Esophagus mucosa (tissue), 1 donor: ENCODE measurements around the gene DNAJA3. TPM values are rescaled to one million over a fixed set of nuclear protein-coding genes. Genes with fewer than 3 reads are reported as not detected.
A peak's percentile ranks its signal among the peaks of the same experiment; 100 is the strongest.
"Not testable (repeated sequence)": the region's sequence is repeated elsewhere in the genome, so short reads cannot be mapped to it uniquely, and the experiment has no call there.

Source experiments
- ATAC-seq: fragments of 200-7000 bp; cut with Tn5 transposase; one replicate; pipeline ENCODE4 v1.9.1; 2020
- total RNA-seq: library from RNA; stranded (reverse); gene quantifications from one replicate; pipeline ENCODE4 v1.2.4, GENCODE V29; 2023
- donor health status: DM: yes; HTN: yes; CAD: no.

Gene DNAJA3
- total RNA-seq, 1 donor from 2014 or later = 40.2 TPM

DNA sequence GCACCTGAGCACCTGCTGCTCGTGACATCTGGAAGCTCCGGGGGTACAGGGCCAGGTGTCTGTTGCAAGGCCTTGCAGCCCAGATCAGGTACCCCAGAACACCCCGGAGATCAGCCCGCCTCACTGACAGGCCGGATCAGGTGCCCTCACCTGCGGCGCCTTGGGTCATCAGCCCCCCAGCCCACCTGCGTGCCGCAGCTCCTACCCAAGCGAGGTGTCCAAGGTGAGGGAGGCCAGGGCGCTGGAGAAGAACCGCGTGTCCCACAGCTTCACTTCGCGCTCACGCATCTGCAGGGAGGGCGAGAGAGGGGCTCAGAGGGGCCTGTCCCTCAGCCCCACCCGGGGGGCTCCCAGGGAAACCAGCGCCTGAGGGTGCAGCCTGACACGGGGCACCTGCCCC, 37.9 kb upstream of the DNAJA3 start:
- ATAC-seq = no peak

DNA sequence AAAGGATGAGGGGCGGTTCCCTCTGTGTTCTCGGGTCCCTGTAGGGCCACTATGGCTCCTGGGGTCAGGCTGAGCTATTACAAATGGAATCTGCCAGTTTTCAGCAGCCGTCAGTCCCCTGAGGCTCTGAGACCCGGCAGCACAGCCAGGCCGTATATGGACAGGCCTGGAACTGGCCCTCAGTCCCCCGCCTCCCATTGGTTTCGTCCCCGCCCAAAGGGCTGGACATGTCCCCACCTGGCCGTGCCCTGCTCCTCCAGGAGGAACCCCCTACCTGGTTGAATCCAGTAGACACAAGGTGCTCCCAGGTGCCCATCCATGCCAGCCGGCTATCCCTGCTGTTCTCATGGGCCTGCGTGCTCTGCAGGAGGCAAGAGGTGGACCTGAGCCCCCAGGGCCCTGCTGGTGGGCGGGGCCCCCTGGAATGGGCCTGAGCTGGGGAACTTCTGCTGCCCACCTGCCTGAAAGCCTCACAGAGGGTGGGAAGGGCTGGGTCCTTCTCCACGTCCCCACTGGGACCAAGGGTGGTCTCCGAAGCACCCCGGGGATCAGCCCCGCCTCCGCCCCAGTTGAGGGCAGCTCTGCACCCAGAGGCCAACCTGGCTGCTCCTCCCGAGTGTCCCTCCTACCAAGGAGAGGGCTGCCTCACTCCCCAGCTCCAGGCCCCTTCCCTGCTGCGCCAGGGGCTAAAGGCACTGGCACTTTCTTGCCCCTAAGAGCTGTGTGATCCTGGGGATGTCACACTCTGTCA, 37.2 kb upstream of the DNAJA3 start:
- no peak for ATAC-seq

DNA sequence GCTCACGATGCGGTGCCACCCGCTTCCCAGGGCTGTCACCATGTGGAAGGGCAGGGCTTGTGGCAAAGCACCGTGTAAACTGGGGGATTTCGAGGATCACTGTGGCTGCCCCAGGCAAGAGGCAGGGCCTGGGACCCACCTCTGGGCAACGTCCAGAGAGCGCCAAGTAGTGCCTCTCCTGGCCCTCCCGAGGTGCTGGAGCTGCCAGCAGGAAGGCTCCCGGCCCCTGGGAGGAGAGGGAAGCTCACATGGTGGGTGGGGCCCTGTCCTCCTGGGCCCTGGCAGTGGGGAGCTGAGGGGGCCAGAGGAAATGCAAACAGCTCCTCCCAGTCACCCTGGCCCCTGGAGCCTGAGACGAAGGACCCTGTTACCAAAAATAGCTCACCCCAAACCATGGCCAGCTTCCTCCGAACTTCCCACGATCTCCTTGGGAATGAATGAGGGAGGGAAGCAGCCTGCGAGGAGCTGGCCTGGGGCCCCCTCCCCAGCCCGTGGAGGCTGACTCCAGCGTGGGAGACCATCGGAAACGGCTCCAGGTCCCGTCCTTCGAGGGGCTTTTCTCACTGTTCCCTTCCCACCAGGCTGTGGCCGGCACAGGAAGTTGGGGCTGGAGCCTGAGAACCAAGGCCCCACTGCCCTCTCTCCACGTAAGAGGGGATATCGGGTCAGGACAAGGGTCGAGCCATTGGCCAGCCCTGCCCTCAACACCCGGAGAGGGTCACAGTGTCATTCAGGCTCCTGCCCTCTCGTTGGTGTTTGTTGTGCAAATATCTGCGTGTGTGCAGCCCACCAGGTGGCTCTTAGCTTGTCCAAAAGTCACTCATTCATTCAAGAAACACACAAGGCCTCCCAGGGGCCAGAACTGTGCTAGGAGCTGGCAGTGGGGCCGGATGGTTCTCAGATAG, 36.4 kb upstream of the DNAJA3 start:
- ATAC-seq = no peak

DNA sequence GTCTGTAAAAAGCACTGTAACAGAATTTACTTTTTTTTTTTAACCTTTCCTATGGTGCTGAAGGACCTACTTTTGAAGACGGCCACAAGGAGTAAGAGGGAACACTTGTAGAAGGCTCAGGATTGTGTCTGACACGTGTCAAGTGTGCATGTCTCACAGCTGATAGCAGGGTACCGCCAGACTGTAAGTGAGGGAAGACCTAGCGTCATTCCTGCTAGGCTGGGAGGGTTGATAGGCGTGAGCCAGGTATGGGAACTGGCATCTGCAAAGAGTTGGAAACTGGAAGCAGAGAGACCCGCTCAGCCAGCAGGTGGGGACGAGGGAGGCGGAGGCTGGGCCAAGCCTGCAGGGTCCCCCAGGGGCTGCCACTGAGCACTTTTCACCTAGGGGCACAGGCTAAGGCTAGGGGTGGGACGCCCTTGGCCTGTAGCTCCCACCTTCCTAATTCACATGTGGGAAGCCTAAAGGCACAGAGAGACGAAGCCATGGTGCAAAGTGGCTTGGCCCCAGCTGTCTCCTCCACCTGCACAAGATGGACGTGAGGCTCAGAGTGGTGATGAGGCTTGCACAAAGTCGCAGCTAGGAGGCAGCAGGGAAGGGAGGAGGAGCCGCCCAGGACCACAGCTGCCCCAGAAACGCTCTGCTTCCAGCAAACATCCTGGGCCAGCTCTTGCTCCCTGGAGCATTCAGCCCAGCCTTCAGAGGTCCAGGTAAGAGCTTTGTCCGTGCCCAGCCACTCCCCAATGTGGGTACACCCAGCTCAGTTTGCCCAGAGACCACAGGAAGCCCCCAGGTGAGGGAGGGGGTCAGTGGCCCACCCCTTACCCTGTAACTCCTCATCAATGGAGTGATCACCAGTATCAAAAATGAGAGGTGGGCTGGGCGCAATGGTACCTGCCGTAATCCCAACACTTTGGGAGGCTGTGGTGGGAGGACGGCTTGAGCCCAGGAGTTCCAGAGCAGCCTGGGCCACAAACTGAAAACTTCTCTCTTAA, 35.1 kb upstream of the DNAJA3 start:
- ATAC-seq = no peak

DNA sequence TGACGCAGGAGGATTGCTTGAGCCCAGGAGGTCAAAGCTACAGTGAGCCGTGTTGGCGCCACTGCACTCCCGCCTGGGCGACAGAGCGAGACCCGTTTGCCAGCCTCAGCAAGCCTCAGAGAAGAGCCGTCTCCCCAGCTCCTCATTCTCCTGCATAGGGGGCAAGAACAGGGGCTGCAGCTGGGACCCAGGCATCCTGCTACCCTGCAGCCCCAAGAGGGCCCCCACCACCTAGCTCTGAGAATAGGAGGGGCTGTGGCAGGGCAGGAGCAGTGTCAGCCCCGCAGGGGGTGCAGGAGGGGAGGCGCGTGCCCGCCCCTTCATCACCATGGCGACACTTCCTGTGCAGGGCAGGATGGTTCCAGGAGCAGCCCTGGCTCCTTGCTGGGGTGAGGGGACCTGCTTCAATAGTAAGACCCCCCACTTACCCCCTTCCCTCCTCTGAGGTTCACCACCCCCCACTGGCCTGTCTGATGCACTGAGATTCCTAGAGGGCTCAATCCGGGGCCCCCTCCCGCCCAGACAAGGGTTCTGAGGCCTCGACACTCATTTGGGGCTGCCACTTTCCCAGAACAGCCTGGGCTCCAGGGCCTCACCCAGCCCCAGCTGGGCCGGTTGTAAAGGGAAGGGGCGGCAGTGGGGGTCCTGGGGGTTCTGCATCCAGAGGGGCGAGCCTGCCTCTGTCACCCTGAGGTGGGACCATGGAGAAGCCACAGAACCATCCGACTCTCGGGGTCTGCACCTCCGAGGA, 33.9 kb upstream of the DNAJA3 start:
- no peak for ATAC-seq

DNA sequence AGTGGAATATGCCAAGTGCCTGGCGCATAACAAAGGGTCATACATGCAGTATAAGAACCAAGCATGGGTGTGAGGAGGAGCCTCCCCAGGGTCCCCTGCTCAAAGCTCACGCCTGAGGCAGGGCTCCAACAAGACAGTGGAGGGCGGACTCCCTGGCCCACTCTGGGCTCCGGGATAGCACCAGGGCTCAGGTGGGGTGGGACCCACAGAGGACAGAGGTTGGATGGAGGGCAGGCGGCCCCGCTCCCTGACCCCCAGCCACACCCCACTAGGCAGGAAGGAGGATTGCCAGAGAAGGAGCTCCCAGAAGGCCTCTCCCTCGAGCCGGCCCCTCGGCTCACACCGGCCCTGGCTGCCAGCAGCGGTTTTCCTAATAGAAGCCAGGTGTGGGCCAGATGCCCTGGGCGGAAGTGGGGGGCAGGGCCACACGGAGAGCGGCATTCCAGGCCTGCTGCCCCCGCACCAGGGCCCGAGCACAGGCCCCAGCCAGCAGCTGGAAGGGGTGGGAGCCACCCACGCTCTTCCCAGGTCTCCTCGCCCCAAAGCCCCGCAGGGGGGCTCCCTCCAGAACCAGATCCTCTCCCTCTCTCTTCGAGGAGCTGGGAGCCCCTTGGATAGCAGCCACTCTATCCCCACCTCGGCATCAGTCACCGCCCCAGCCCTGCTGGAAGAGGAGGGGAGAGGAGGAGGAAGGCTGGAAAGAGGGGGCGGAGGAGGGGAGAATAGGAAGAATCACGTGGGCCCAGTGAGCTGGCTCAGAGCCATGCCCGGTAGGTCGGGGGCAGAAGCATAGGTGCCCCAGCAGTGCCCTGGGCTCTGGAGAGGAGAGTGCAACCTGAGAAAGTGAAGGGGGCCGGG, 33.1 kb upstream of the DNAJA3 start:
- peak; percentile 19 for ATAC-seq

DNA sequence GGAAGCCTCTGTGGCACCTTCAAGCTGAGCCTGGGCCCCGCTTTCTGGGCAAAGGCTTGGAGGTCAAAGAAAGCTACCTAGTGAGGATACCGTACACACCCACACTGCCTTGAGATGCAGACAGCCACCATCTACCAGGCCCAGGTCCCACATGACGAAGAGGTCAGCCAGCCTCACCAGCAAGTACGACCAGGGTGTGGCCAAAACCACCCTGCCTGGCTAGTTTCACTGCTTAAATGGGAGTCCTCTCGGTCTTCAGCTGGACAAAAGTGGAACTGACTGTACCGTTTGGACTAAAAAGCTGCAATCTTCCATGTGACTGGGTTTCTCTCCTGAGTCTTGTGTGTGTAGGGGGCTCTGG, 32.4 kb upstream of the DNAJA3 start:
- ATAC-seq = peak; percentile 75

DNA sequence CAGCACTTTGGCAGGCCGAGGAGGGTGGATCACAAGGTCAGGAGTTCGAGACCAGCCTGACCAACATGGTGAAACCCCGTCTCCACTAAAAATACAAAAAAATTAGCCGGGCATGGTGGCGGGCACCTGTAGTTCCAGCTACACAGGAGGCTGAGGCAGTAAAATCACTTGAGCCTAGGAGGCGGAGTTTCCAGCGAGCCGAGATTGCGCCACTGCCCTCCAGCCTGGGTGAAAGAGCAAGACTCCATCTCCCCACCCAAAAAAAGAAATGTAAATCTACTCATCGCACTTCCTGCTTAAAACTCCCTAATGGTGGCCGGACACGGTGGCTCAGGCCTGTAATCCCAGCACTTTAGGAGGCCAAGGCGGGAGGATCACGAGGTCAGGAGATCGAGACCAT, 31.8 kb upstream of the DNAJA3 start:
- not testable (repeated sequence) for ATAC-seq

DNA sequence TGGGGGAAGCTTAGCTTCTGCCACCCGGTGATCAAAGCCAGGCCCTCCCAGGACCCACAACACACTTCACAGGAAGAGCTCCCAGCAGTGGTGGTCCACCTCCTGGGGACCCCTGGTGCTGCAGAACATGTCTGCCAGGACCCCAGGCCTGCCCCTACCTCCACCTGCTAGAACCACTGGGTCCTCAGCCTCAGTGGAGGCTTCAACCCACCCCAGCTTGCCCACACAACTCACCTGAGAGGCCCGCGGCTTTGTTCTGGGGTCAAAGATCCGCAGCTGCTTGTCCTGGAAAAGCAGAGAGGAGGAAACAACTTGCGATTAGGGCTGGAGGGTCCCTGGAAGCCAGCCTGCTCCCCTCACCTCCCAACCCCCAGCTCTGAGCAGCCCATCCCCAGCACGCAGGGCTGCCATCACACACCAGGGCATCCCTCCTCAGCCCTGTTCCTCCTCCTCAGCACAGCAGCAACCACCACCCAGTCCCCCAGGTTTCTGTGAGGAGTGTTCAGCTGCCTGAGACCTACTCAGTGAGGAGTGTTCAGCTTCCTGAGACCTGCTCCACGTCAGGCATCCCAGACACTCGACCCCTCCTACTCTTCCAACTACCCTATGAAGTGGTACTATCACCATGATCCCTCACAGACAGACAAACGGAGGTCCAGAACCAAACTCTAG, 30.5 kb upstream of the DNAJA3 start:
- ATAC-seq = no peak

DNA sequence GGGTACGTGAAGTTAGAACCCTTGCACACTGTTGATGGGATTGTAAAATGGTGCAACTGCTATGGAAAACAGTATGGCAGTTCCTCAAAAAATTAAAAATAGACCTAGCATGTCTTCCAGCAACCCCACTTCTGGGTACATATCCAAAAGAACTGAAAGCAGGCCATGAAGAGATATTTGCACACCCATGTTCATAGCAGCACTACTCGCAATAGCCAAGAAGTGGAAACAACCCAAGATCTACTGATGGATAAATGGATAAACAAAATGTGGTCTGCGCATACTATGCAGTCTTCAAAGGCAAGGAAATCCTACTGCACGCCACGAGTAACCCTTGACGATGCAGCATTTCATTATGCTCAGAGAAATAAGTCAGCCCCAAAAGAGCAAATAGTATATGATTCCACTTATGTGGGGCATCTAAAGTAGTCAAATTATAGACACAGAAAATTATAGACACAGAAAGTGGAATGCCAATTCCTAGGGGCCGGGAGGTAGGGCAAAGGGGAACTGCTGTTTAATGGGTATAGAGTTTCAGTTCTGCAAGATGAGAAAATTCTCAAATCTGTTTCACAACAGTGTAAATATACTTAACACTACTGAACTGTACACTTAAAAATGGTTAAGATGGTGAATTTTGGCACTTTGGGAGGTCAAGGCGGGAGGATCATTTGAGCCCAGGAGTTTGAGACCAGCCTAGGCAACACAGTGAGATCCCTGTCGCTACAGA, 26.5 kb upstream of the DNAJA3 start:
- no peak for ATAC-seq

DNA sequence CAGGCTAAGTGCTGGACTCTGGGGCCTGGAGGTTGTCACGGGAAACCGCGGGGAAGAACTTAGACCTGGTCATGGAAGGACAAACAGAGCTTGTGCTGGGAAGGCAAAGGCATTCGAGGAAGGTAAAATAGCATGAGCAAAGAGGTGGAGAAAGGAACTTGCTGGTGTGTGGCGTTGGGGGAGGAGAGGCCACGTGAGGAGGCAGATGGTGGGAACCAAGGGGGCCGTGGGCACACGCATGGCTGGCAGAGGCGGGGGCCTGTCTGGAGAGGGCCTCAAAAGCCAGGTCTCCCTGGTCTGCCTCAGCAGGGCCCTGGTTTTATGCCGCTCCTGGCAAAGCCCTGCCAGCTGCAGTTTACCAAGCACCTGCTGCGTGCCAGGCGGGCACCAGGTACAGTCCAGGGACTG, 24.6 kb upstream of the DNAJA3 start:
- no peak for ATAC-seq

DNA sequence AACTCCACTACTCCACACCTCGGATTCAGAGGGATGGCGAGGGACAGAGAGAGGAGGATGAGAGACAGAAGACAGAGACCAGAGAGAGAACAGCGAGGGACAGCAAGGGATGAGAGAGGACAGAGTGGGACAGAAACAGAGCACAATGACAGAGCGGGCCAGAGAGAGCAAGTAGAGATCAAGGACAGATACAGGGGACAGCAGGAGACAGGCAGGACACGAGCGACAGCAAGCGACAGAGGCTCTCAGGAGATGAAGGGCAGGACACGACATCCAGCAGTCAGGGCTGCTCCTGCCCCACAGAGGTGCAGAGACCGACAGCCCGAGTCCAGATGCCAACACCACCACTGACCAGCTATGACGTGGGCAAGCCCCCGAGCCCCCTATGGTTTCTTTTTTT, 24.2 kb upstream of the DNAJA3 start:
- no peak for ATAC-seq

DNA sequence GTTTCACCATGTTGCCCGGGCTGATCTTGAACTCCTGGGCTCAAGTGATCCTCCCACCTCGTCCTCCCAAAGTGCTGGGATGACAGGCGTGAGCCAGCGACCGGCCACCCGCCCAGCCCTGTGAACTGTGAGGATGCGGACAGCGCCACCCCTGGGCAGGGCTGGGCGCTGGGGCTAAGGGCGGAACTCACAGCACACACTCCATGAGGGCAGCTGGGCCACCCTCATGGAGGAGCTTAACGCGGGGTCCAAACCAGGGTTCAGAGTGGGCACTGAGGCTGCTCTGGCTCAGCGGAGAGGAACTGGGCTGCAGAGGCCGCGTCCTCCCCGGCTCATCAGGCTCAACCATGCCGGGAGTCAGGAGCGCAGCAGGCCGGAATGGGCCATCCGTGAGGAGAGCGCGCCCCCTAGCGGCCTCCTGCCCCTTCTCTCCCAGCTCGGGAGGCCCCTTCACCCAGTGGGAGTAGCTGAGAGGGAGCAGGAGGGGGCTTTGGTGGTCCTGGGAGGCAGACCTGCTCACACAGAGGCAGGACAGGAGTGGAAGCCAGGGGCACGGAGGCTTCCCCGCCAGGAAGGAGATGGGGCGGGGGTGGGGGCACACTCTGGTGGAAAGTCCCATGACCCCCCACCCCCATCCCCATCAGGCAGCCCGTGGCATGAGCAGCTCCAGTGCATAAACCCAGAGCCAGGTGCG, 23.1 kb upstream of the DNAJA3 start:
- peak; percentile 85 for ATAC-seq

DNA sequence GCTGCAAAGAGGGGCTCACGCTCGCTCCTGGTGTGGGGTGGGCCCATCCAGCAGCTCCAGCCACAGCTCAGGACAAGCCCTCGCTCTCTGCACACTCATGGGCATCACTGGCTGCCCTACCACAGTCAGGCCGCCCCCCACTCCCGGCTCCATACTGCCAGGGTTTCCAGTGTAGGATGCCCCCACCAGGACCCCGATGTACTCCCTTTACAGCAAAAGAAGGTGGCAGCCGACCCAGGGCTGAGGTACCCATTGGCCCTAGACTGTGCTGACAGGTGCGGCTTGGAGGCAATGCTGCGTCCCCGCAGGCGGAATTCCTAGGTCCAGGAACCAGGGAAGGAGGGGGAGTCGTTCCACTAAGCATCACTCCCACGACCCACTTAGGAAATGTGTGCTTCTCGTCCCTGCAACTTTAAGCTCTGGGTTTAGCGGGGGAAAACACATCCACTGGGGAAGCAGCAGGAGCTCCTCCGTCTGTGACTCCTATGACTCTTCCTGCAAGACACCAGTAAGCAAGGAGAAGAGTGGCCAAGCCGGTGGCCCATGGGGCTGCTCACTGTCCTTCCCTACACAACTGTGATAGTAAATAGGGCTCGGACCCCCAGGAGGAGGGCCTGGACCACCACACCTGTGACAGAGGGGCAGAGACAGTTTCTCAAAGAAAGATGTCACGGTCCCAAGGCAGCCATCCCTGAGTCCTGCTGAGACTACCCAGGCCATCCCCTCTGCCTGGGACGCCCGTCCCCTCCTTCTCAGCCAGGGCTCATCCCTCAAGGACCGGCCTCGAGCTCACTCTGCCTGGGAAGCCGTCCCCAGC, 22.3 kb upstream of the DNAJA3 start:
- ATAC-seq = peak; percentile 2

DNA sequence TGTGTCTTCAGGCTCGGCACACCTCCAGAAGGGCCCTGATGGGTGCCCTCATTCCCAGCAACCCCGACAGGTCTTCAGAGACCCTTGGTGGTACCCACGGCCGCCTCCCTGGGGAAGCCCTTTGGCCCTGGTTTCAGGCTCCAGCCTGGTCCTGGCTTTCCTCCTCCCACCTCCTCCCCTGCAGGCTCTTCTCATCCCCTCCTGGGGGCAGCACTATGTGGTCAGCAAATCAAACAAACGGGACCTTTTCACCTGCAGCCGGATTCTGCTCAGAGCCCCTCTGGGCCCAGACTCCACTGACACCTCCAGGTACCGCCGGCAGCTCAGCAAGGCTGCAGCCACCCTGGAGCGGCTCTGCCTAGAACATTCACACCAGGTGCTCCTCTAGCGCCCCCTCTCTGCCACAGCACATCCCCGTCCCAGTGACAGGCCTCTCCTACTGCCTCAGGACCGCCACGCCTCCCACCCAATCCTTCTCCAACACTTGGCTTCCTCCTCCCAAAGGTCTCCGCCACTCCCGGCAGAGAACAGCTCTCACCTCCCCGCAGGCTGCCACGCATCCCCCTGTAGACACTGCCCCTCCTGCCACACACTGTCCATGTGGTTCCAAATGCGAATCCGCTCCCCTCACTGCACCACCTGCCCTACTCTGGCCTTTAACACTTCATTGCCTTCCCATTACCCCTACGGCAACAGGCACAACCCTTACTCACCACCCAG, 21.3 kb upstream of the DNAJA3 start:
- no peak for ATAC-seq

DNA sequence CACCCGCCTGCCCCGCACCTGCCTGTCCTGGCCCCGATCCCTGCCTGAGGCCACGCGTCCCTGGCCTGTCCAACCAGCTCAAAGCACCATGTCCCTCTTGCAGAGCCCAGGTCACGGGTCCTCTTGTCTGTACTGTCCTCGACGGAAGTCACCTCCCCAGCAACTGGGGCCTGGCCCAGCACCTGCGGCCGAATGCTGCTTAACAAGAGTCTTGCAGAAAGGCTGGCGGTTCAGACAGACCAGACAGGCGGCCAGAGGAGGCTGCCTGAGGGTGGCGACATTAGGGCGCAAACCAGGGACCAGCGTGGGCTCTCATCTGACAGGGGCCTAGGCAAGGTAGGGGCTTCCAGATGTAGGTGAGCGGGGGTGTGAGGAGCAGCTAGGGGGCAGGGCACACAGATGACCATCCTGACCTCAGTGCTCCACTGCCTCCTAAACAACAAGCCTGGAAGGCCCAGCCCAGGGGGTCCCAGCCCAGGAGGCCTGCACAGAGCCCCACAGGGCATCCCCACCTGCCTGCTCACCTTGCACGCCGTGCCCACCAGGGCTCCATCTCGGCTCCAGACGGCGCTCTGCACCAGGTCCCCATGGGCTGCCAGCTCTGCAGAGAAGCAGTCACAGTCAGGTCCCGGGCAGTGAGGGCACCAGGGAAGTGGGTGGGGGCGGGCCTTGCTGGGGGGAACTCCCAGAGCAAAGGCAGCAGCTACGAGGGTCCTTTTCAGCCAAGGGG, 20.5 kb upstream of the DNAJA3 start:
- ATAC-seq = no peak
